OCI-LY3 (cell line): Measurements from ENCODE around the gene AMBRA1.

Experiments used
- H2AFZ ChIP-seq: fragments of 200-600, 300-600 bp; shearing (Covaris generic); 2 replicates; pipeline ENCODE4 v1.6.0; 2014; ENCODE audit warnings: antibody characterized with exemption, low read depth, low read length
- H3K27ac ChIP-seq: fragments of 200-600, 300-600 bp; sonication (generic); 2 replicates; pipeline ENCODE4 v1.5.1; 2014; ENCODE audit warnings: mild to moderate bottlenecking, low read length, moderate library complexity, mixed read lengths
- H3K27me3 ChIP-seq: fragments of 200-600, 300-600 bp; sonication (generic); 2 replicates; pipeline ENCODE4 v1.6.1; 2014; ENCODE audit warnings: low read depth, low read length, mixed read lengths
- H3K36me3 ChIP-seq: fragments of 200-600, 300-600 bp; sonication (generic); replicated peaks from 2 replicates; pipeline ENCODE3; 2014; ENCODE audit warnings: low read depth, low read length, mixed read lengths
- H3K4me1 ChIP-seq: fragments of 300-600, 200-600 bp; sonication (generic); 2 replicates; pipeline ENCODE4 v1.6.1; 2014; ENCODE audit warnings: low read length, mixed read lengths
- H3K4me2 ChIP-seq: fragments of 200-600, 300-600 bp; sonication (generic); 2 replicates; pipeline ENCODE4 v1.6.1; 2014; ENCODE audit warnings: low read length, mixed read lengths
- H3K4me3 ChIP-seq: fragments of 300-600, 200-600 bp; sonication (generic); 2 replicates; pipeline ENCODE4 v1.5.1; 2014; ENCODE audit warnings: antibody characterized with exemption, mild to moderate bottlenecking, low read length, moderate library complexity
- H3K79me2 ChIP-seq: fragments of 300-600, 200-600 bp; shearing (Covaris generic); 2 replicates; pipeline ENCODE4 v1.6.1; 2014; ENCODE audit warnings: mild to moderate bottlenecking, low read length, mixed read lengths
- H3K9ac ChIP-seq: fragments of 300-600, 200-600 bp; shearing (Covaris generic); 2 replicates; pipeline ENCODE4 v1.6.0; 2014; ENCODE audit warnings: mild to moderate bottlenecking, low read length, moderate library complexity
- H3K9me3 ChIP-seq: fragments of 200-600, 300-600 bp; shearing (Covaris generic); 2 replicates; pipeline ENCODE4 v1.6.1; 2014; ENCODE audit warnings: low read length, mixed read lengths; ENCODE audit not compliant: insufficient read depth
- H4K20me1 ChIP-seq: fragments of 200-600, 300-600 bp; sonication (generic); 2 replicates; pipeline ENCODE4 v1.6.1; 2016; ENCODE audit warnings: low read length, mixed read lengths; ENCODE audit not compliant: insufficient read depth
- CTCF ChIP-seq: fragments of 200-600, 300-600 bp; sonication (generic); IDR thresholded peaks from 2 replicates; pipeline ENCODE4 v1.5.1; 2014; ENCODE audit warnings: antibody characterized with exemption, low read length, low read depth
- EZH2phosphoT487 ChIP-seq: fragments of 200-600 bp; shearing (Covaris generic); IDR thresholded peaks from 2 replicates; pipeline ENCODE4 v1.6.1; 2018; ENCODE audit warnings: antibody characterized with exemption, mixed run types, low read depth

AMBRA1 gene

GRCh38 chr11:46599340-46600193 is 5.7 kb upstream of the AMBRA1 start:
- TF ChIP-seq CTCF (no peak), EZH2phosphoT487 (no peak)

GRCh38 chr11:46597609-46598219 is 3.9 kb upstream of the AMBRA1 start:
- TF ChIP-seq EZH2phosphoT487 (no peak), CTCF (no peak)
- no peak overlapping the region for H3K9ac ChIP-seq
- peaks cover 12% of the 10 kb centered on the region for H3K79me2 ChIP-seq
- H3K4me2 ChIP-seq, result no peak overlapping the region
- no peak overlapping the region for H3K27ac ChIP-seq
- H2AFZ ChIP-seq, result no peak overlapping the region
- no peaks in the 10 kb centered on the region for H3K36me3 ChIP-seq
- no peak overlapping the region for H3K4me3 ChIP-seq
- no peaks in the 10 kb centered on the region for H3K27me3 ChIP-seq
- H3K9me3 ChIP-seq, result no peaks in the 10 kb centered on the region
- H3K4me1 ChIP-seq, result peaks cover 28% of the 10 kb centered on the region
- H4K20me1 ChIP-seq, result no peaks in the 10 kb centered on the region

More at GRCh38 chr11:46599340-46600193, 5.7 kb upstream of the AMBRA1 start:
- Histone ChIP-seq H3K27me3 (no peaks in the 10 kb centered on the region), H3K4me1 (peaks cover 37% of the 10 kb centered on the region), H3K4me2 (no peak overlapping the region), H3K27ac (no peak overlapping the region), H3K9ac (no peak overlapping the region), H3K36me3 (peaks cover 8% of the 10 kb centered on the region), H3K4me3 (no peak overlapping the region), H3K9me3 (peaks cover 6% of the 10 kb centered on the region; the same call in 1 of the 2 replicates), H3K79me2 (no peaks in the 10 kb centered on the region), H2AFZ (no peak overlapping the region), H4K20me1 (no peaks in the 10 kb centered on the region)

- H4K20me1 ChIP-seq, result no peaks in the 10 kb centered on the region
- no peak overlapping the region for H2AFZ ChIP-seq
- no peak overlapping the region for H3K27ac ChIP-seq
- TF ChIP-seq EZH2phosphoT487, result no peak
- TF ChIP-seq CTCF, result no peak
- H3K9ac ChIP-seq, result no peak overlapping the region
- no peaks in the 10 kb centered on the region for H3K36me3 ChIP-seq
- no peaks in the 10 kb centered on the region for H3K9me3 ChIP-seq
- no peaks in the 10 kb centered on the region for H3K27me3 ChIP-seq
- H3K4me1 ChIP-seq, result peaks cover 31% of the 10 kb centered on the region
- no peak overlapping the region for H3K4me2 ChIP-seq
- H3K79me2 ChIP-seq, result peaks cover 17% of the 10 kb centered on the region
- no peak overlapping the region for H3K4me3 ChIP-seq
Measured at GRCh38 chr11:46597155-46597554, 3.3 kb upstream of the AMBRA1 start.

- Histone ChIP-seq H3K27ac (peak overlapping the region; percentile 45; the same call in 1 of the 2 replicates), H2AFZ (peak overlapping the region; percentile 92), H3K79me2 (peaks cover 41% of the 10 kb centered on the region), H3K9me3 (no peaks in the 10 kb centered on the region), H3K4me3 (peak overlapping the region; percentile 87), H3K4me1 (peaks cover 13% of the 10 kb centered on the region), H3K27me3 (no peaks in the 10 kb centered on the region), H3K36me3 (no peaks in the 10 kb centered on the region), H3K4me2 (peak overlapping the region; percentile 93), H4K20me1 (no peaks in the 10 kb centered on the region), H3K9ac (peak overlapping the region; percentile 82)
- TF ChIP-seq EZH2phosphoT487 (no peak), CTCF (no peak)
Measured at GRCh38 chr11:46594785-46595184, 962 bp upstream of the AMBRA1 start.
